ENCODE measurements around the gene RNF144B. TPM values are rescaled to one million over a fixed set of nuclear protein-coding genes. Genes with fewer than 3 reads are reported as not detected.

Gene RNF144B
- total RNA-seq, 1 donor, result 2.6 TPM

DNA sequence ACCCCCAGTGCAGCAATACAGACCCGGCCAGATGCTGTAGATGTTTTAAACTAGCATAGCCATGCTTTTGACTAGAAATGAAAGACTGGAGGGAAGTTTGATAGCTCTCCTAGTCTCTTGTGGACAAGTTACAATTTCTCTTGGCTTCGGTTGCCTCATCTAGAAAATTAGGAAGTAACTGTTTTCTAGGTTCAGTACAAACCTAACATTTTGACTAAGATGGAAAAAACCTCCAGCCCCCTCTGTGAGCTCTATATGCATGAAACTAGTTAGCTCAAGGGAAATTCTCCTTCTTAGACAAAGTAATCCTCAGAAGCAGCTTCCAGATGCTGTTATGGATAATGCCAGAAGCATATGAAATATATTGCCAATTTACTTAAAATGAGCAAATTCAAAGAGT is 86.6 kb downstream of the RNF144B start:
- DNase-seq (ENCODE audit: low read depth), result no peak
- H3K4me3 ChIP-seq (ENCODE audit: low read depth, low read length), result no peak overlapping the region
- TF ChIP-seq, protein P1, sequence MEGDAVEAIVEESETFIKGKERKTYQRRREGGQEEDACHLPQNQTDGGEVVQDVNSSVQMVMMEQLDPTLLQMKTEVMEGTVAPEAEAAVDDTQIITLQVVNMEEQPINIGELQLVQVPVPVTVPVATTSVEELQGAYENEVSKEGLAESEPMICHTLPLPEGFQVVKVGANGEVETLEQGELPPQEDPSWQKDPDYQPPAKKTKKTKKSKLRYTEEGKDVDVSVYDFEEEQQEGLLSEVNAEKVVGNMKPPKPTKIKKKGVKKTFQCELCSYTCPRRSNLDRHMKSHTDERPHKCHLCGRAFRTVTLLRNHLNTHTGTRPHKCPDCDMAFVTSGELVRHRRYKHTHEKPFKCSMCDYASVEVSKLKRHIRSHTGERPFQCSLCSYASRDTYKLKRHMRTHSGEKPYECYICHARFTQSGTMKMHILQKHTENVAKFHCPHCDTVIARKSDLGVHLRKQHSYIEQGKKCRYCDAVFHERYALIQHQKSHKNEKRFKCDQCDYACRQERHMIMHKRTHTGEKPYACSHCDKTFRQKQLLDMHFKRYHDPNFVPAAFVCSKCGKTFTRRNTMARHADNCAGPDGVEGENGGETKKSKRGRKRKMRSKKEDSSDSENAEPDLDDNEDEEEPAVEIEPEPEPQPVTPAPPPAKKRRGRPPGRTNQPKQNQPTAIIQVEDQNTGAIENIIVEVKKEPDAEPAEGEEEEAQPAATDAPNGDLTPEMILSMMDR (IDR thresholded peaks at IDR 0.05; ENCODE audit: insufficient read depth, low read depth, low read length), result no peak

- H3K4me3 ChIP-seq (ENCODE audit: low read depth, low read length), result no peak overlapping the region
- no peak for DNase-seq (ENCODE audit: low read depth)
- TF ChIP-seq, protein P1 (IDR thresholded peaks at IDR 0.05; ENCODE audit: insufficient read depth, low read depth, low read length), result no peak
Measured at GRCh38 chr6:18477301-18477941, 90.3 kb downstream of the RNF144B start.

DNA sequence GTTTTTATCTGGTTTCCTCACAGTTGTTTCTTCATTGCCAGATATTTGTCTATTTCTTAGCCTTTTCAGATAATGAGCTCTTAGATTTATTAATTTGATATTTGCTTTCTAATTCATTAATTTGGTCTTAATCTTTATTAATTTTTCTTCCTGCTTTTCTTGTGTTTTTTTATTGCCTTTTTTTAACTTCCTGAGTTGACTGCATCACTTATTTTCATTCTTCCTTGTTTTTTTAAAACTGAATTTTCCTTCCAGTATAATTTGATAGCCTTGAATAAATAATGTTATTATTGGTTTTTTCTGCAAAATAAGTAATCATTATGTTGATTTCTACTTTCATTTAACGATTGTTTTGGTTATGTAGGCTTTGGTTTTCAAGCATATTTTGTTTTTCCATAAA is 91.5 kb downstream of the RNF144B start:
- TF ChIP-seq, protein P1 (IDR thresholded peaks at IDR 0.05; ENCODE audit: insufficient read depth, low read depth, low read length), result no peak
- no peak overlapping the region for H3K4me3 ChIP-seq (ENCODE audit: low read depth, low read length)
- no peak for DNase-seq (ENCODE audit: low read depth)

DNA sequence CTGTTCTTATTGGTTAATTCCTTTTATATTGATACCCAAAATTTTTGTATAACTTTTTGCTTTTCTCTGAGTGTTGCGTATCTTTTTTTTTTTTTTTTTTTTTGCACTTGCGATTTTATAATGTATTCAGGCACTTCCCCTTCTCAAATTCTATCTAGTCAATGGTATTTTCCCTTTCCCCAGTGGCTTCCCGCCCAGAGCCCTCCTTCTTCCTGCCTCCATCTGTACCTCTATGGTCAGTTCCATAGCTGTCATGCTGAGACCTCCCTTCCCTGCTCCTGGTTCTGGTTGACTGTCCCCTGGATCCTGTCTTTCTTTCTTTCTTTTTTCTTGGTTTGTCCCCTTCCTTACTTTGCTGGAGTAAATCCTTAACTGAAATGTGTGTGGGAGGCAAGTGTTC is 94.7 kb downstream of the RNF144B start:
- H3K4me3 ChIP-seq (ENCODE audit: low read depth, low read length), result no peak overlapping the region
- TF ChIP-seq, protein P1 (IDR thresholded peaks at IDR 0.05; ENCODE audit: insufficient read depth, low read depth, low read length), result no peak
- DNase-seq (ENCODE audit: low read depth), result no peak

DNA sequence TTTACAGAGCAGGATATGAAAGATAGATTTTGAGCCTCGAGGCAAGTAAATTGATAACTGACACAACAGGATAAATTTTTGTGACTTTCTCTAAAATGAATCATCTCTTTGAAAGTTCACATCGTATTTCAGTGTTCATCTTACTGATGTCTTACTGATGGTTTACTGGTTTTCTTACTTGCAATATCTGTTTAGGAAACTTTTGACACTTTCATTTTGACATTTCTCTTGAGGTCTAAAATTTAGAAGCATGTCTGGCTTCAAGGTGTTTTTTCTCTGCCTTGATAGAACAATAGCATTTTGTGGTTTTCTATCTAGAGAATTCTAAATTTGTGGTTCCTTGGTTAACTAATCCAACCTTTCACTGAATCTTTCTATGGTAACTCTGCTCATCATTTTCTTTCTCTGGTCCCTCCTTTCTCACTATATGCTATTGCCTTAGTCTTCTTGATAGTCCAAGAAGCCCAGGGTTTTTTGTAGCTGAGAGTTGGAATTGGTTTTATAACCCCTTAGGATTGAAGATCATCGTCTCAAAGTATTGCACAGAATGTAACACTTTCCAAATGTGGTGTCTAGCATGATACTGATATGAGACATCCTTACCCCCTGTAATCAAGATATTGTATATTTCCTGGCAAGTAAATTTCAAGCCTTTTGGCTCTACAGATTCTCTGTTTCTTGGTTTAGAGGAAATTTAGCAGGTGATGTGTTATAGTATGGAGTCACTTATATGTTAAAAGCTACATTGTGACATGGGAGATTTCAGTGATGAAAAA is 98.7 kb downstream of the RNF144B start:
- TF ChIP-seq, protein P1 (IDR thresholded peaks at IDR 0.05; ENCODE audit: insufficient read depth, low read depth, low read length), result no peak
- H3K4me3 ChIP-seq (ENCODE audit: low read depth, low read length), result no peak overlapping the region
- no peak for DNase-seq (ENCODE audit: low read depth)

DNA sequence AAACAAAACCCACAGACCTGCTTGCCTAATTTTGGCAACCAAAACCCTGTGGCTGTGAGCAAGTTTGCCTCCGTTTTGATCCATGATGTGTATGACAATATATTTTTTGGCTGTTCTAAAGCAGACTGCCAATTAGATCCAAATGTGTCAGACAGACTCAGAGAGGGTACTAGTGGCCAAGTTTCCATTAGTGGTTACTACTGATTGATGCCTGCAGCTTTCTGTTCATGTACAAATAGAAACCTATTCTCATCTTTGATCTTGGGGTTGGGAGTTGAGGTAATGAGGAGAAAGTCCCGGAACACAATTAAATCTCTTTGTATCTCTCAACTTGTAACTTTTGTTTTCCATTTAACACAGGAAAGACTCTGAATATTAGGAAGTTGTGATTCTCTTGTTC is 100.9 kb downstream of the RNF144B start:
- TF ChIP-seq, protein P1 (IDR thresholded peaks at IDR 0.05; ENCODE audit: insufficient read depth, low read depth, low read length), result no peak
- no peak for DNase-seq (ENCODE audit: low read depth)
- no peak overlapping the region for H3K4me3 ChIP-seq (ENCODE audit: low read depth, low read length)
